ENCODE measurements around the gene PCNX2. TPM values are rescaled to one million over a fixed set of nuclear protein-coding genes. Genes with fewer than 3 reads are reported as not detected.

The PCNX2 gene
- total RNA-seq, 1 donor = 56.8 TPM

DNA sequence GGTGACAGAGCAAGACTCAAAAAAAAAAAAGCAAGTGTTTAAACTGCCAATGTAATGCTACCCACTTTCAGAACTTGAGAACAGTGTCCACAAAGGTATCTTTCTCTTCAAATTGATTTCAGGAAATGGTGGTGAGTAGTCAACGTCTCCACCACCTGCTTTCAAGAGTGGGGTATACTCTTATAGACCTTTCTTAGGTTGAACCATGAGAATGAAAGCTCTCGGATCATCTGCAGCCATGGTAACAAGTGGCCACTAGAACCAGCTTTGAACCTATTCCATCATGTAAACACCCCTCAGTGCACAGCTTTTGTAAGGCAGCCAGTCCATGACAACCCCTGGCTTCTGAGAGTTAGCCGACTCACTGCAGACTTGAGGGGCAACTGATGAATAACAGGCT is 237.7 kb downstream of the PCNX2 start:
- H4K20me1 ChIP-seq (ENCODE audit: insufficient read depth, low read length) = no peaks in the 10 kb centered on the region
- no peaks in the 10 kb centered on the region for H3K4me1 ChIP-seq (ENCODE audit: insufficient read depth, low read length)
- DNase-seq (ENCODE audit: insufficient read length, low spot score, missing footprints) = no peak
- TF ChIP-seq, protein P1, sequence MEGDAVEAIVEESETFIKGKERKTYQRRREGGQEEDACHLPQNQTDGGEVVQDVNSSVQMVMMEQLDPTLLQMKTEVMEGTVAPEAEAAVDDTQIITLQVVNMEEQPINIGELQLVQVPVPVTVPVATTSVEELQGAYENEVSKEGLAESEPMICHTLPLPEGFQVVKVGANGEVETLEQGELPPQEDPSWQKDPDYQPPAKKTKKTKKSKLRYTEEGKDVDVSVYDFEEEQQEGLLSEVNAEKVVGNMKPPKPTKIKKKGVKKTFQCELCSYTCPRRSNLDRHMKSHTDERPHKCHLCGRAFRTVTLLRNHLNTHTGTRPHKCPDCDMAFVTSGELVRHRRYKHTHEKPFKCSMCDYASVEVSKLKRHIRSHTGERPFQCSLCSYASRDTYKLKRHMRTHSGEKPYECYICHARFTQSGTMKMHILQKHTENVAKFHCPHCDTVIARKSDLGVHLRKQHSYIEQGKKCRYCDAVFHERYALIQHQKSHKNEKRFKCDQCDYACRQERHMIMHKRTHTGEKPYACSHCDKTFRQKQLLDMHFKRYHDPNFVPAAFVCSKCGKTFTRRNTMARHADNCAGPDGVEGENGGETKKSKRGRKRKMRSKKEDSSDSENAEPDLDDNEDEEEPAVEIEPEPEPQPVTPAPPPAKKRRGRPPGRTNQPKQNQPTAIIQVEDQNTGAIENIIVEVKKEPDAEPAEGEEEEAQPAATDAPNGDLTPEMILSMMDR (IDR thresholded peaks at IDR 0.05; ENCODE audit: extremely low read depth, low read depth, low read length) = no peak
- H3K4me2 ChIP-seq (ENCODE audit: insufficient read depth, low read length) = no peak overlapping the region
- no peaks in the 10 kb centered on the region for H3K9me3 ChIP-seq (ENCODE audit: low read depth, low read length)
- no peaks in the 10 kb centered on the region for H3K36me3 ChIP-seq (ENCODE audit: insufficient read depth, low read length)
- no peaks in the 10 kb centered on the region for H3K27me3 ChIP-seq (ENCODE audit: insufficient read depth, low read length)
- no peaks in the 10 kb centered on the region for H3K79me2 ChIP-seq (ENCODE audit: insufficient read depth, low read length)
- H3K4me3 ChIP-seq (ENCODE audit: insufficient read depth, low read length) = no peak overlapping the region
- H3K27ac ChIP-seq (ENCODE audit: low read depth, low read length) = no peak overlapping the region
- no peak overlapping the region for H2AFZ ChIP-seq (ENCODE audit: low read length)

DNA sequence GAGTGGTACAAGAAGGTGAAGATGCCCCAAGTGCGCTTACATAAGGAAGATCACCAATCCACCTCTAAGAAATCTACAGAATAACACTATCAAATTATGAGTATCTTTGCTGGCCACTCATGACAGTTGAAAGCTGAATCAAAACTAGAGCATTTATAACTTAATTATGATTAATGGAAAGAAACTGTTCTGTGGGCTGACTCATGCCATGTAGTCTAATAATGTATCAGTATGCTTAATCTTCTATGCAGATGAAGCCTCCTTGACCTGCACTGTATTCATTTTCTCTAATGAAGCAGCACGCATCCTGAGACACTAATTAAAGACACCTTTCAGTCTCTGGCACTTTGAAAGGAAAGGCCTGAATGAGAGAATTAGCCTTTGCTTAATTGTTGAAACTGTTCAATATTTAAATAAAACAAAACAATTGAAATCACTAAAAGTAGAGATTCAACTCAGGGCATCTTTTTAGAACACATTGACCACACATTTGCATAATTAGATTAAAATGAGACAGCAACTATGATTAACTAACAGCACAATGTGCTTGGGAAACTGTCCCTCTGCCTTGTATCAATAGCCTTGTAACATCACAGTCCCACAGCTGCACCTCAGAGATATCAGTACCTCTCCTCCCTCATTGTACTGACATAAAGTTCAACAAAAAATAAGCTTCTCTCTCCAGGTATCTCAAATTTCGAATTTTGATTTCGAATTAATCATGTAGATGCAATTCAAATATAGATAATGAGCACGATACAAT is 239.5 kb downstream of the PCNX2 start:
- Histone ChIP-seq H3K4me3 (ENCODE audit: insufficient read depth, low read length) (no peak overlapping the region), H3K27me3 (ENCODE audit: insufficient read depth, low read length) (no peaks in the 10 kb centered on the region), H3K4me2 (ENCODE audit: insufficient read depth, low read length) (no peak overlapping the region), H2AFZ (ENCODE audit: low read length) (no peak overlapping the region), H3K36me3 (ENCODE audit: insufficient read depth, low read length) (no peaks in the 10 kb centered on the region), H3K27ac (ENCODE audit: low read depth, low read length) (no peak overlapping the region), H3K79me2 (ENCODE audit: insufficient read depth, low read length) (no peaks in the 10 kb centered on the region), H3K9me3 (ENCODE audit: low read depth, low read length) (no peaks in the 10 kb centered on the region), H4K20me1 (ENCODE audit: insufficient read depth, low read length) (no peaks in the 10 kb centered on the region), H3K4me1 (ENCODE audit: insufficient read depth, low read length) (no peaks in the 10 kb centered on the region)
- DNase-seq (ENCODE audit: insufficient read length, low spot score, missing footprints) = no peak
- TF ChIP-seq, protein P1 (IDR thresholded peaks at IDR 0.05; ENCODE audit: extremely low read depth, low read depth, low read length) = no peak

DNA sequence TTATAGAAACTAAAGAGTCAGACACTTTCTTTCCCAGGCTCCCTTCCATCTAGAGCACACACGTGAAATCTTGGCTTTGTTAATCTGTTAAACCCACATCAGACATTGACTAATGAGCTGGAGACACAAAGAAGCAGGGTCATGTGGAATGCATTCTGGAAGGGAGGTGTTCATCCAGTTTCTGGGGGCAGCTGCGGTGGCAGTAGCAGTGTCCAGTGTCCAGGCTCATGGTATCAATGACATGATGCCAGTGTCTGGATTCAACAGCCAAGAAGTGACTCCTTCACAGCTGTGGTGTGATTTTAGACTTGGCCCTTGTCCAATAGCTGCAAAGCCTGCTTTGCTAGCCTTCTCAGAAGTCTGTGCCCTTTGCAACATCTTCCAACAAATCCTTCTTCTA is 249.9 kb downstream of the PCNX2 start:
- Histone ChIP-seq H3K4me3 (ENCODE audit: insufficient read depth, low read length) (no peak overlapping the region), H3K4me1 (ENCODE audit: insufficient read depth, low read length) (no peaks in the 10 kb centered on the region), H3K36me3 (ENCODE audit: insufficient read depth, low read length) (no peaks in the 10 kb centered on the region), H3K27ac (ENCODE audit: low read depth, low read length) (no peak overlapping the region), H3K79me2 (ENCODE audit: insufficient read depth, low read length) (no peaks in the 10 kb centered on the region), H3K4me2 (ENCODE audit: insufficient read depth, low read length) (no peak overlapping the region), H3K27me3 (ENCODE audit: insufficient read depth, low read length) (no peaks in the 10 kb centered on the region), H4K20me1 (ENCODE audit: insufficient read depth, low read length) (no peaks in the 10 kb centered on the region), H3K9me3 (ENCODE audit: low read depth, low read length) (no peaks in the 10 kb centered on the region), H2AFZ (ENCODE audit: low read length) (no peak overlapping the region)
- no peak for DNase-seq (ENCODE audit: insufficient read length, low spot score, missing footprints)
- TF ChIP-seq, protein P1 (IDR thresholded peaks at IDR 0.05; ENCODE audit: extremely low read depth, low read depth, low read length) = no peak

- no peaks in the 10 kb centered on the region for H3K9me3 ChIP-seq (ENCODE audit: low read depth, low read length)
- H3K36me3 ChIP-seq (ENCODE audit: insufficient read depth, low read length) = no peaks in the 10 kb centered on the region
- no peaks in the 10 kb centered on the region for H3K79me2 ChIP-seq (ENCODE audit: insufficient read depth, low read length)
- H3K27me3 ChIP-seq (ENCODE audit: insufficient read depth, low read length) = no peaks in the 10 kb centered on the region
- TF ChIP-seq, protein P1 (IDR thresholded peaks at IDR 0.05; ENCODE audit: extremely low read depth, low read depth, low read length) = no peak
- no peaks in the 10 kb centered on the region for H3K4me1 ChIP-seq (ENCODE audit: insufficient read depth, low read length)
- H3K27ac ChIP-seq (ENCODE audit: low read depth, low read length) = no peak overlapping the region
- H2AFZ ChIP-seq (ENCODE audit: low read length) = no peak overlapping the region
- DNase-seq (ENCODE audit: insufficient read length, low spot score, missing footprints) = no peak
- no peaks in the 10 kb centered on the region for H4K20me1 ChIP-seq (ENCODE audit: insufficient read depth, low read length)
- H3K4me2 ChIP-seq (ENCODE audit: insufficient read depth, low read length) = no peak overlapping the region
- H3K4me3 ChIP-seq (ENCODE audit: insufficient read depth, low read length) = no peak overlapping the region
Observed at GRCh38 chr1:233042834-233043233, 252.7 kb downstream of the PCNX2 start.
